Liver (tissue), 3 donors: ENCODE measurements around the gene KCNK10.

Experiments
- EGR1 ChIP-seq, 2 donors: IDR thresholded peaks; 2 replicates each; pipeline ENCODE4 v1.6.1; 2016 to 2018; ENCODE audit warnings: antibody characterized with exemption in 2 of 2, low read depth in 2 of 2
- FOXA1 ChIP-seq: IDR thresholded peaks from 2 replicates; pipeline ENCODE4 v1.6.1; 2016; ENCODE audit warnings: antibody characterized with exemption
- GABPA ChIP-seq, 2 donors: IDR thresholded peaks in 1 of 2; conservative IDR thresholded peaks in 1 of 2; 2 replicates each; pipeline ENCODE4 v1.6.1; 2016; ENCODE audit warnings: antibody characterized with exemption in 2 of 2, mild to moderate bottlenecking in 1 of 2, moderate library complexity in 1 of 2
- JUND ChIP-seq, 2 donors: IDR thresholded peaks; 2 replicates each; pipeline ENCODE4 v1.6.1; 2016; ENCODE audit warnings: antibody characterized with exemption in 2 of 2
- RAD21 ChIP-seq, 2 donors: IDR thresholded peaks; 2 replicates each; pipeline ENCODE4 v1.6.1; 2016; ENCODE audit warnings: antibody characterized with exemption in 2 of 2, mild to moderate bottlenecking in 2 of 2
- RXRA ChIP-seq, 2 donors: IDR thresholded peaks; 2 replicates each; pipeline ENCODE4 v1.6.1; 2017 to 2018; ENCODE audit warnings: antibody characterized with exemption in 2 of 2, mild to moderate bottlenecking in 1 of 2
- SP1 ChIP-seq: IDR thresholded peaks from 2 replicates; pipeline ENCODE4 v1.6.1; 2018; ENCODE audit warnings: antibody characterized with exemption, mild to moderate bottlenecking
- TAF1 ChIP-seq: conservative IDR thresholded peaks from 2 replicates; pipeline ENCODE4 v1.6.1; 2016; ENCODE audit warnings: antibody characterized with exemption, mild to moderate bottlenecking
- YY1 ChIP-seq: IDR thresholded peaks from 2 replicates; pipeline ENCODE4 v1.6.1; 2016; ENCODE audit warnings: antibody characterized with exemption, mild to moderate bottlenecking
- TF ChIP-seq, protein P1 (sequence below): fragments of 150-350 bp; IDR thresholded peaks from 2 replicates; pipeline ENCODE4 v1.5.1; 2017; ENCODE audit warnings: improper control_type of control experiment, low read depth, low read length; ENCODE audit not compliant: missing input control
- TF ChIP-seq, protein P2 (sequence below): IDR thresholded peaks from 2 replicates; pipeline ENCODE4 v1.6.1; 2016; ENCODE audit warnings: antibody characterized with exemption
- TF ChIP-seq, protein P3 (sequence below): IDR thresholded peaks from 2 replicates; pipeline ENCODE4 v1.6.1; 2016; ENCODE audit warnings: antibody characterized with exemption, mild to moderate bottlenecking
- TF ChIP-seq, protein P4 (sequence below): IDR thresholded peaks from 2 replicates; pipeline ENCODE4 v1.6.1; 2016; ENCODE audit warnings: antibody characterized with exemption
- donor health status: healthy.
- donor health status: healthy.

DNA sequence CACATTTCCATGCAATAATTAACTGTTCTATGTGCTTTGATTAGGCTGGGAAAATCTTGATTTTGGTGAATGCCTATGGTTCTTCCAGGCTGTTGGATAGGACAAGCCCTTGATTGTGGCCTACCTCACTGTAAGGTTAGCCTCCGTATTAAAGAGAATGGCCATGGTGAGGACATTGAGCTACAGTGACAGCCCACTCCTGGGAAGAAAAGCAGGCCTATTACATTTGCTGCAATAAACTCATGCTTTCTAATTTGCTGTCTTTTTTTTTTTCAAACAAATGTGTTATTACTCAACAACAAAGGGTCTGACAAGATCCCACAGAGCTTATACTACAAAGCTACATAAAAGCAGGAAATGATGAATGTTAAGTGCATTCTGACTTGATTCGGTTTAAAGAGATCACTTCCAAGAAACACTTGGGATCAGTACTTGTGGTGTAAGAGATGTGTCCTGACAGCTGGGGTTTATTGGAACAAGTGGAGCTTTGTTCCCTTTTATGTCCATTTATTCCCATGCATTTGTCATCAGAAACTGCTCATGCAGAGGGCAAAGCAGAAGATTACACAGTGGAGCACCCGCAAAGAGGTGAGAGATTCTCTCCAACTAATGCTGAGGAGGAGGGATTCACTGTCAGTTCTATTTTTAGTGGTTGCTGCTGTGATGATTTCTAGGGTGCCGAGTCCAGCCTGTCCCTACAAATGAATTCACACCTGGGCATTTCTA is 29.1 kb upstream of the KCNK10 start:
- TF ChIP-seq, protein P1, sequence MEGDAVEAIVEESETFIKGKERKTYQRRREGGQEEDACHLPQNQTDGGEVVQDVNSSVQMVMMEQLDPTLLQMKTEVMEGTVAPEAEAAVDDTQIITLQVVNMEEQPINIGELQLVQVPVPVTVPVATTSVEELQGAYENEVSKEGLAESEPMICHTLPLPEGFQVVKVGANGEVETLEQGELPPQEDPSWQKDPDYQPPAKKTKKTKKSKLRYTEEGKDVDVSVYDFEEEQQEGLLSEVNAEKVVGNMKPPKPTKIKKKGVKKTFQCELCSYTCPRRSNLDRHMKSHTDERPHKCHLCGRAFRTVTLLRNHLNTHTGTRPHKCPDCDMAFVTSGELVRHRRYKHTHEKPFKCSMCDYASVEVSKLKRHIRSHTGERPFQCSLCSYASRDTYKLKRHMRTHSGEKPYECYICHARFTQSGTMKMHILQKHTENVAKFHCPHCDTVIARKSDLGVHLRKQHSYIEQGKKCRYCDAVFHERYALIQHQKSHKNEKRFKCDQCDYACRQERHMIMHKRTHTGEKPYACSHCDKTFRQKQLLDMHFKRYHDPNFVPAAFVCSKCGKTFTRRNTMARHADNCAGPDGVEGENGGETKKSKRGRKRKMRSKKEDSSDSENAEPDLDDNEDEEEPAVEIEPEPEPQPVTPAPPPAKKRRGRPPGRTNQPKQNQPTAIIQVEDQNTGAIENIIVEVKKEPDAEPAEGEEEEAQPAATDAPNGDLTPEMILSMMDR, result no peak
- TF ChIP-seq JUND (IDR thresholded peaks at IDR 0.05) (no peak), RAD21 (IDR thresholded peaks at IDR 0.05) (no peak), YY1 (no peak), SP1 (no peak), RXRA (IDR thresholded peaks at IDR 0.05) (no peak), EGR1 (IDR thresholded peaks at IDR 0.05; ENCODE audit: low read depth in 2 of 2) (no peak), FOXA1 (no peak), TAF1 (no peak), GABPA (IDR thresholded peaks at IDR 0.05 in 1 of 2, conservative IDR thresholded peaks at IDR 0.05 in 1 of 2) (no peak)
- TF ChIP-seq, protein P2, sequence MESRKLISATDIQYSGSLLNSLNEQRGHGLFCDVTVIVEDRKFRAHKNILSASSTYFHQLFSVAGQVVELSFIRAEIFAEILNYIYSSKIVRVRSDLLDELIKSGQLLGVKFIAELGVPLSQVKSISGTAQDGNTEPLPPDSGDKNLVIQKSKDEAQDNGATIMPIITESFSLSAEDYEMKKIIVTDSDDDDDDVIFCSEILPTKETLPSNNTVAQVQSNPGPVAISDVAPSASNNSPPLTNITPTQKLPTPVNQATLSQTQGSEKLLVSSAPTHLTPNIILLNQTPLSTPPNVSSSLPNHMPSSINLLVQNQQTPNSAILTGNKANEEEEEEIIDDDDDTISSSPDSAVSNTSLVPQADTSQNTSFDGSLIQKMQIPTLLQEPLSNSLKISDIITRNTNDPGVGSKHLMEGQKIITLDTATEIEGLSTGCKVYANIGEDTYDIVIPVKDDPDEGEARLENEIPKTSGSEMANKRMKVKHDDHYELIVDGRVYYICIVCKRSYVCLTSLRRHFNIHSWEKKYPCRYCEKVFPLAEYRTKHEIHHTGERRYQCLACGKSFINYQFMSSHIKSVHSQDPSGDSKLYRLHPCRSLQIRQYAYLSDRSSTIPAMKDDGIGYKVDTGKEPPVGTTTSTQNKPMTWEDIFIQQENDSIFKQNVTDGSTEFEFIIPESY, result no peak
- TF ChIP-seq, protein P3, sequence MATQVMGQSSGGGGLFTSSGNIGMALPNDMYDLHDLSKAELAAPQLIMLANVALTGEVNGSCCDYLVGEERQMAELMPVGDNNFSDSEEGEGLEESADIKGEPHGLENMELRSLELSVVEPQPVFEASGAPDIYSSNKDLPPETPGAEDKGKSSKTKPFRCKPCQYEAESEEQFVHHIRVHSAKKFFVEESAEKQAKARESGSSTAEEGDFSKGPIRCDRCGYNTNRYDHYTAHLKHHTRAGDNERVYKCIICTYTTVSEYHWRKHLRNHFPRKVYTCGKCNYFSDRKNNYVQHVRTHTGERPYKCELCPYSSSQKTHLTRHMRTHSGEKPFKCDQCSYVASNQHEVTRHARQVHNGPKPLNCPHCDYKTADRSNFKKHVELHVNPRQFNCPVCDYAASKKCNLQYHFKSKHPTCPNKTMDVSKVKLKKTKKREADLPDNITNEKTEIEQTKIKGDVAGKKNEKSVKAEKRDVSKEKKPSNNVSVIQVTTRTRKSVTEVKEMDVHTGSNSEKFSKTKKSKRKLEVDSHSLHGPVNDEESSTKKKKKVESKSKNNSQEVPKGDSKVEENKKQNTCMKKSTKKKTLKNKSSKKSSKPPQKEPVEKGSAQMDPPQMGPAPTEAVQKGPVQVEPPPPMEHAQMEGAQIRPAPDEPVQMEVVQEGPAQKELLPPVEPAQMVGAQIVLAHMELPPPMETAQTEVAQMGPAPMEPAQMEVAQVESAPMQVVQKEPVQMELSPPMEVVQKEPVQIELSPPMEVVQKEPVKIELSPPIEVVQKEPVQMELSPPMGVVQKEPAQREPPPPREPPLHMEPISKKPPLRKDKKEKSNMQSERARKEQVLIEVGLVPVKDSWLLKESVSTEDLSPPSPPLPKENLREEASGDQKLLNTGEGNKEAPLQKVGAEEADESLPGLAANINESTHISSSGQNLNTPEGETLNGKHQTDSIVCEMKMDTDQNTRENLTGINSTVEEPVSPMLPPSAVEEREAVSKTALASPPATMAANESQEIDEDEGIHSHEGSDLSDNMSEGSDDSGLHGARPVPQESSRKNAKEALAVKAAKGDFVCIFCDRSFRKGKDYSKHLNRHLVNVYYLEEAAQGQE, result no peak
- TF ChIP-seq, protein P4, sequence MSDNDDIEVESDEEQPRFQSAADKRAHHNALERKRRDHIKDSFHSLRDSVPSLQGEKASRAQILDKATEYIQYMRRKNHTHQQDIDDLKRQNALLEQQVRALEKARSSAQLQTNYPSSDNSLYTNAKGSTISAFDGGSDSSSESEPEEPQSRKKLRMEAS, result no peak
